Liver (tissue), 2 donors: ENCODE results near the gene PTPRN2.

ENCODE experiments used
- CTCF ChIP-seq: fragments of 150-350 bp; IDR thresholded peaks from 2 replicates; pipeline ENCODE4 v1.5.1; 2017; ENCODE audit warnings: improper control_type of control experiment, low read depth, low read length; ENCODE audit not compliant: missing input control
- FOXA1 ChIP-seq: IDR thresholded peaks from 2 replicates; pipeline ENCODE4 v1.6.1; 2016; ENCODE audit warnings: antibody characterized with exemption
- donor health status: healthy.

- TF ChIP-seq CTCF = no peak
- TF ChIP-seq FOXA1 = no peak
These were observed 980.4 kb downstream of the PTPRN2 start for GRCh38 chr7:157607218-157607617.
